Stimulated activated CD8-positive, alpha-beta memory T cell treated with anti-CD3 and anti-CD28 coated beads, Interleukin-15, amount 100 ng/mL, for 48 hours (primary cell): ENCODE results near the gene RAD9A.
A peak's percentile ranks its signal among the peaks of the same experiment; 100 is the strongest.

Source experiments
- DNase-seq, 2 donors: peaks; one replicate each; pipeline ENCODE4 v3.0.0-alpha.2; 2020; ENCODE audit warnings: low read depth in 2 of 2

RAD9A gene

GRCh38 chr11:67391304-67392182 is at the start of gene RAD9A:
Gene RAD9A (plus strand): TSS chr11:67391986. CDS start chr11:67392045, 59 bp downstream.
- DNase-seq: peak; percentile 92 to 94

DNA sequence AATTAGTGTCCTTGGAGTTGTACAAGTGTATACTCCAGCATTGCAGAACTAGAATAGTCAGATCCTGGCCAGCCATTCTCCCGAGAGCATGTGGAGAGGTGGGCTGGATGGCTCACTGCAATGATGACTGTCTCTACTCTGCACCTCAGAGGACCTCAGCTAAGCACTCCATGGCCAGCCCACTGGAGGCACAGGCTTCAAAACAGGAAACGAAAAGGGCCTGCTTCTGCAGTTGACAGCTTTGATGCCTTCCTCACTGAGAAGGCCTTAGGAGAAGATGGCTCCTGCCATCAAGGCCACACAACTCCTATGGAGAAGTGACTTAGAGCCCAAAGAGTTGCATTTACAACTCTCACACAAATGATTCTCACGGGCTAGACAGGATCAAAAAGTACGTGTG is 47.5 kb upstream of the RAD9A start:
- no peak for DNase-seq

DNA sequence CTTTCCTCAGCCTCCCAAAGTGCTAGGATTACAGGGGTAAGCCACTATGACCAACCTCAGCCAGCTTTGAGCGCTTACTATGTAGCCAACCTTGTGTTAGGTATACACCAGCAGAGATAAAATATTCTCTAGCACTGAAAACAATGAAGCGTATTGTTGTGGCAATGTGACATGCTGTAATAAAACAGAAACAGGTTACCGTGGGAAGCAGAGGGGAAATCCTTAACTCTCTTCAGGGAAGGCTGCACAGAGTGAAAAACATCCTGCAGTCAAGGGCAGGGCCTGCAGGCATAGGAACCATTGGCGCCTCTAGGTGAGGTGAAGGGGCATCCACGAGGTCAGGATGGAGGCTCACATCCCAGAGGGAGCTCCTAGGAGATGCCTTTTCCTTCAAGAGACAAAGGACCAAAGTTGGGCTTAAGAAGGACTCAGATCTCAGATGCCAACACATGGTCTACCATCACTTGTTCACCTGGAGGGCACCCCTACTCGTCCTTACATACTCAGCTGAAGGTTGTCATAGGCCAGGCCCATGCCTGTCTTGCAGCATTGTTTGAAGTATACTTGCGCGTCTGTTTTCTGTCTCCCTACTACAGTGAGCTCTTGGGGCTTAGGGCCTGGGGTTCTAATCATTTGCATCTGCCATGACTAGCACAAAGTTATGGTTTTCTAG is 46.4 kb upstream of the RAD9A start:
- DNase-seq: no peak

- DNase-seq: no peak
Observed at GRCh38 chr11:67345920-67346819, 45.6 kb upstream of the RAD9A start.

DNA sequence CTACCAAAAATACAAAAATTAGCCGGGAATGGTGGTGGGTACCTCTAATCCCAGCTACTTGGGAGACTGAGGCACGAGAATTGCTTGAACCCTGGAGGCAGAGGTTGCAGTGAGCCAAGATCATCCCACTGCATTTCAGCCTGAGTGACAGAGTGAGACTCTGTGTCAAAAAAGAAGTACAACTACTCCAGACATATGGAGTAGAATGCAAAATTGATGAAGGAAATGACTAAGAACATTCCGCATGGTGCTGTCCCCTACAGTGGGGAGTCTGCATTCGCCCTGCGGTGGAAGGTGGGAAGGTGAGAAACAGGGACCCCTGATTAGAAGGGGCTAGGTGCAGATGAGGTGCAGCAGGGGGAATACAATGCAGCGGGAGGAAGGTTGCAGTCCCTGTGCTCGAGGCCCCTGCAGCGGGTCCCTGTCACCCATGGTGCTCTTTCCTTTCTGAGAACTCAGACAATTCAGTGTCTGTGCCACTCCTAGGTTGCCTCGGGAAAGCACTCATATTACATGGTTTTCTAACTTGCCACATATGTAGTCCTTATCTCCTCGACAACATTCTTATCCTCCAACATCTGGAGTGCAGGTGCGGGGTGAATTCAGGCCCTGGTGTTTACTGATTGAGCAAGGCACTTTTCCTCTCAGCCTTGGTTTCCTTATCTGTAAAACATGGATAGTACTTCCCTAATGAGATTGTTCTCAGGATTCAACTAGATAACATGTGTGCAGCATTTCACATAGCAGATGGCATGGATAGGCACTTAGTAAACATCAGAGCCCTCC is 43.6 kb upstream of the RAD9A start:
- no peak for DNase-seq

DNA sequence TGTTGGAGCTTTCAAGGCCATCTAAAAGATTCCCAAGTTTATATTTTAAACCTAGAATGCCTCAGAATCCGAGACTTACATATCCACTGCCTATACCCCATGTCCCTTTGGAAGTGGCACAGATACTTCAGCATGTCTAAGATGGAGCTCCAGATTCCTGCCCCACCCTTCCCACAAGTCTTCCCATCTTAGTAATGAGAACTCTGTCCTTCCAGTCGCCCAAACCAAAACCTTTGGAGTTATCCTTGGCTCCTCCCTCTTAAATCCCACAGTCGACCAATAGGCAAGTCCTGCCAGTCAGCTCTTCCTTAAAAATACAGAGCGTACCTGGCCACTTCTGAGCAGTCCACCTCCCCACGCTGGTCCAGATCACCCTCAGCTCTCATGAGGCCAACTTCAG is 42.8 kb upstream of the RAD9A start:
- no peak for DNase-seq

- no peak for DNase-seq
Observed at GRCh38 chr11:67349457-67349856, 42.3 kb upstream of the RAD9A start.

GRCh38 chr11:67349928-67350465 is 41.8 kb upstream of the RAD9A start:
- DNase-seq: no peak

GRCh38 chr11:67351275-67352005 is 40.3 kb upstream of the RAD9A start:
- DNase-seq: peak in 1 of 2 donors; percentile 46

GRCh38 chr11:67352546-67353316 is 39.1 kb upstream of the RAD9A start:
- peak in 1 of 2 donors; percentile 36 for DNase-seq

- DNase-seq: peak; percentile 93 to 95
Observed at GRCh38 chr11:67353317-67354074, 38.3 kb upstream of the RAD9A start, which contains the start of gene POLD4. Gene POLD4 (minus strand): TSS chr11:67353546. CDS start chr11:67353399, 147 bp downstream.

- no peak for DNase-seq
Observed at GRCh38 chr11:67354075-67355022, 37.4 kb upstream of the RAD9A start.

DNA sequence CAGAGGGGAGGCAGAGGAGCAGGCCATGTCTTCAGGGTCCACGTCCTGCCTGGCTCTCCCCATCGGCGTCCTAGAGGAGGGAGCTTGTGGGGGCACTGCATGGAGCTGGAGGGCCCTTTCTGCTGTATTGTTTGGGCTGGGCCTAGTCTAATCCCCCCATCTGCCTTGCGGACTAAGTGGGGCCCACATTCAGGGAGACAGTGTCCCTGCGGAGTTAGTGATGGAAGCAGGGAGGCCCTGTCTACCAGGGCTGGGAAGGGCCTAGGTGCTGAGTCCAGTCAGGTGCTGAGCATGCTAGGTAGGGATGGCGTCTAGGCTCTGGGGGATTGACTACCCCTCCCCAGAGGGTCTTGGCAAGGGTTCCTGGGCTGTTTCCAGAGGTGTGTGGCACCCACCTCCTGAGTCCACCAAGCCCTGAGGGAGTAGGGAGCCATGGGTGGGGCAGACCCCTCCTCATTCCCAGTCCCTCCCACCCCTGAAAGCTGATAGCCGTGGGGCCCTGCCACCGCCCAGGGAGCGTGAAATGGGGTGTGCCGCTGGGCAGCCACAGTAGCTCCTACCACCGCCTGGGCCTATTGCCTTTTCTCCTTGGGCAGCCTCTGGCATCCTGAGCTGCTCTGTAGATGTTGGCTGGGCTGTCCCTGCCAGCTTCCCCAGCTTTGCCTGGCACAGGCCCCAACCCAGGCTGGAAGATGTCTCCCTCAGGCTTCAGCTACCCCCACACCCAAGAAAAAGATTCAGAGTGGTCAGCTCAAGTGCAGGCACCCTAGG is 36.6 kb upstream of the RAD9A start:
- no peak for DNase-seq

GRCh38 chr11:67355794-67356386 is 35.9 kb upstream of the RAD9A start:
- DNase-seq: no peak

DNA sequence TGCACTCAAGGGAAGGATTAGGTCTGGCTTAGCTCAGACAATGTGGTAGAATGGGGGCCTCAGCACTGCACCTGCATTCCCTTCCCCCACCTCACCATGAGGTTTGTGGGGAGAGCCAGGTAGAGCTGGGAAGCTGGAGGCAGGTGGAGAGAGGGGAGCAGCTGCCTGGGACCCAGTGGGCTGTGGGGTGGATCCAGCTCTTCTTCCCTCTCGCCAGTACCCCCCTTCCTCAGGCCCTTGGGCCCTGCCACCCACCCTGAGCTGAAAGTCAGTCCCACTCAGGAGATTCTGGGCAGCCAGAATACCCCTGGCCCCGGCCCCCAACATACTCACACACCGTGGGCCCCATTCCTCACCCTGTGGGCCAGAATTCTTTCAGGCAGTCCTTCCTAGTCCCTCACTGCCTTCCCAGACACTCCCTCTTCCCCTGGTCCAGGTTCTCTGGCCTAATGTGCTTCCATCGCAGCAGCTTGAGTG is 35.4 kb upstream of the RAD9A start:
- no peak for DNase-seq
